ENCODE data around the gene GOSR1.
"Not testable (repeated sequence)": the region's sequence is repeated elsewhere in the genome, so short reads cannot be mapped to it uniquely, and the experiment has no call there.

Gene GOSR1

DNA sequence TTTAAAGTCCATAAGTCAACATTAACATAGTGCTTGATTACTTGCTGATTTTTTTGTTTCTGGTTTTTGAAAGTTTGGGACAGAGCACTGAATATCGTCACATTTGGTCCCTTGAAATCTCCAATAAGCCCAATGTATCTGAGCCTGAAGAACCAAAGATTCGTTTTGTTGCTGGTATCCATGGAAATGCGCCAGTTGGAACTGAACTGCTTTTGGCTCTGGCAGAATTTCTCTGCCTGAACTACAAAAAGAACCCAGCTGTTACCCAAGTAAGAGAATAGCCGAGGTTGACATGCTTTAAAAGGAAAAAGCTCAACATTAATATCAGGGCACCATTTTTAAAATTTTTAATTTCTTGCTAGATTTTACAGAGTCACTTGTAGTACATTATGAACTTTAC, 27.7 kb upstream of the GOSR1 start:
- in situ Hi-C loops (cut with MboI; ENCODE audit: low pct_unique_long_range_greater_than_20kb, low sequenced_read_pairs, unreplicated experiment) = no loop called here
- no peak for DNase-seq (ENCODE audit: low spot score)
- TF ChIP-seq, protein P1, sequence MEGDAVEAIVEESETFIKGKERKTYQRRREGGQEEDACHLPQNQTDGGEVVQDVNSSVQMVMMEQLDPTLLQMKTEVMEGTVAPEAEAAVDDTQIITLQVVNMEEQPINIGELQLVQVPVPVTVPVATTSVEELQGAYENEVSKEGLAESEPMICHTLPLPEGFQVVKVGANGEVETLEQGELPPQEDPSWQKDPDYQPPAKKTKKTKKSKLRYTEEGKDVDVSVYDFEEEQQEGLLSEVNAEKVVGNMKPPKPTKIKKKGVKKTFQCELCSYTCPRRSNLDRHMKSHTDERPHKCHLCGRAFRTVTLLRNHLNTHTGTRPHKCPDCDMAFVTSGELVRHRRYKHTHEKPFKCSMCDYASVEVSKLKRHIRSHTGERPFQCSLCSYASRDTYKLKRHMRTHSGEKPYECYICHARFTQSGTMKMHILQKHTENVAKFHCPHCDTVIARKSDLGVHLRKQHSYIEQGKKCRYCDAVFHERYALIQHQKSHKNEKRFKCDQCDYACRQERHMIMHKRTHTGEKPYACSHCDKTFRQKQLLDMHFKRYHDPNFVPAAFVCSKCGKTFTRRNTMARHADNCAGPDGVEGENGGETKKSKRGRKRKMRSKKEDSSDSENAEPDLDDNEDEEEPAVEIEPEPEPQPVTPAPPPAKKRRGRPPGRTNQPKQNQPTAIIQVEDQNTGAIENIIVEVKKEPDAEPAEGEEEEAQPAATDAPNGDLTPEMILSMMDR (IDR thresholded peaks at IDR 0.05; ENCODE audit: extremely low read depth, insufficient read depth, missing control alignments) = no peak

DNA sequence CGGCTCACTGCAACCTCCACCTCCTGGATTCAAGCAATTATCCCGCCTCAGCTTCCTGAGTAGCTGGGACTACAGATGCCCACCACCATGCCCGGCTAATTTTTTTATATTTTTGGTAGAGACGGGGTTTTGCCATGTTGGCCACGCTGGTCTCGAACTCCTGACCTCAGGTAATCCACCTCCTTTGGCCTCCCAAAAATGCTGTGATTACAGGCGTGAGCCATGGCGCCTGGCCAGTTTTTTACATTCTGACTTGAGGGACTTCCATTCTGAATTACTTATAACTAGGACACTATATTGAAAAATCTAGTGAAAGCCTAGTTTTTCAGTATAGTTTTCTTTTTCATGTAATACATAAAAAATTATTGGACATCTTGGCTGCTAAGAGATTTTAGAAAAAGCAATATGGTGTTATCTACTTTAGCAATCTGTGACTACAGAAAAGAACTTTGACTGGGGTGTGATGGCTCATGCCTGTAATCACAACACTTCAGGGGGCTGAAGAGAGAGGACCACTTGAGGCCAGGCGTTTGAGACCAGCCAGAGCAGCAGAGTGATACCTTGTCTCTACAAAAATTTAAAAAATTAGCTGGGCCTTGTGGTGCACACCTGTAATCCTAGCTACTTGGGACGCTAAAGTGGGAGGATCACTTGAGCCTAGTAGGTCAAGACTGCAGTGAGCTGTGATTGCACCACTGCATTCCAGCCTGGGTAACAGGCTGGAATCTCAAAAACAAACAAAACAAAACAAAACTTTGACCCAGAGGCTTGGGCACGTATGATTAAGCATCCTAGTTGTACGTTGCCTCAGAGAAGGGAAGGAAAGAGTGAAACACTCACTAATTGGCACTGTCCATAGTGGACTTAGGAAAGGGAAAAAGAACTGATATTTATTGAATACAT, 26.8 kb upstream of the GOSR1 start:
- TF ChIP-seq, protein P1 (IDR thresholded peaks at IDR 0.05; ENCODE audit: extremely low read depth, insufficient read depth, missing control alignments) = no peak
- in situ Hi-C loops (cut with MboI; ENCODE audit: low pct_unique_long_range_greater_than_20kb, low sequenced_read_pairs, unreplicated experiment) = no loop called here
- no peak for DNase-seq (ENCODE audit: low spot score)

DNA sequence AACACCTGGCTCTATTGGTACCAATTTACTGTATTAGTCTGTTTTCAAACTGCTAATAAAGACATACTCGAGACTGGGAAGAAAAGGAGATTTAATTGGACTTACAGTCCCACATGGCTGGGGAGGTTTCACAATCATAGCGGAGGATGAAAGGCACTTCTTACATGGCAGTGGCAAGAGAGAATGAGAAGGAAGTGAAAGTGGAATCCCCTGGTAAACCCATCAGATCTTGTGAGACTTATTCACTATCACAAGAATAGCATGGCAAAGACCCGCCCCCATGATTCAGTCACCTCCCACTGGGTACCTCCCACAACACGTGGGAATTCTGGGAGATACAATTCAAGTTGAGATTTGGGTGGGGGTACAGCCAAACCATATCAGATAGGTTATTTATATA, 22.6 kb upstream of the GOSR1 start:
- TF ChIP-seq, protein P1 (IDR thresholded peaks at IDR 0.05; ENCODE audit: extremely low read depth, insufficient read depth, missing control alignments) = no peak
- no peak for DNase-seq (ENCODE audit: low spot score)
- in situ Hi-C loops (cut with MboI; ENCODE audit: low pct_unique_long_range_greater_than_20kb, low sequenced_read_pairs, unreplicated experiment) = no loop called here

DNA sequence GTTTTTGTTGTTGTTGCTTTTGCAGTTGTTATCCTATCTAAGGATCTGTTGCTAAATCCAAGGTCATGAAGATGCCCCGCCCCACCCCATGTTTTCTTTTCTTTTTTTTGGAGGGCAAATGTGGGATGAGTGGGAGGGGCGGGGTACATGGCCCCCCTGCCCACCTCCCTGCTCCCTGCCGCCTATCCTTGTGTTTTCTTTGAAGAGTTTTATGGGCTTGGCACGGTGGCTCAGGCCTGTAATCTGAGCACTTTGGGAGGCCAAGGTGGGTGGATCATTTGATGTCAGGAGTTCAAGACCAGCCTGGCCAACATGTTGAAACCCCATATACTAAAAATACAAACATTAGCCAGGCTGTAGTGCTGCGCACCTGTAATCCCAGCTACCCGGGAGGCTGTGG, 18.8 kb upstream of the GOSR1 start:
- in situ Hi-C loops (cut with MboI; ENCODE audit: low pct_unique_long_range_greater_than_20kb, low sequenced_read_pairs, unreplicated experiment) = no loop called here
- TF ChIP-seq, protein P1 (IDR thresholded peaks at IDR 0.05; ENCODE audit: extremely low read depth, insufficient read depth, missing control alignments) = no peak
- DNase-seq (ENCODE audit: low spot score) = no peak

DNA sequence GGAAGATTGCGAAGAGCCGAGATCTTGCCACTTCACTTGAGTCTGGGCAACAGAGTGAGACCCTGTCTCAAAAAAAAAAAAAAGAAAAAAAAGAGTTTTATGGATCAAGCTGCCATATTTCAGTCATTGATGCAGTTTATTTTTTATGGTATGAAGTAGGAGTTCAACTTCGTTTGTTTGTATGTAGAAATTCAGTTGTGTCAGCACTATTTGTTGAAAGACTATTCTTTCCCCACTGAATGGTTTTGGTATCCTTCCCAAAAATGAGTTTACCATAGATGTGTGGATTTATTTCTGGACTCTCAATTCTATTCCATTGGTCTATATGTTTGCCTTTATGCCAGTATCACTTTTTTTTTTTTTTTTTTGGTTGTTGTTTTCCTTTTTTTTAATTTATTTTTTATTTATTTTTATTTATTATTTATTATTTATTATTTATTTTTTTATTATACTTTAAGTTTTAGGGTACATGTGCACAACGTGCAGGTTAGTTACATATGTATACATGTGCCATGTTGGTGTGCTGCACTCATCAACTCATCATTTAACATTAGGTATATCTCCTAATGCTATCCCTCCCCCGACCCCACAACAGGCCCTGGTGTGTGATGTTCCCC, 18.3 kb upstream of the GOSR1 start:
- DNase-seq (ENCODE audit: low spot score); in situ Hi-C loops (cut with MboI; ENCODE audit: low pct_unique_long_range_greater_than_20kb, low sequenced_read_pairs, unreplicated experiment): not testable (repeated sequence)

DNA sequence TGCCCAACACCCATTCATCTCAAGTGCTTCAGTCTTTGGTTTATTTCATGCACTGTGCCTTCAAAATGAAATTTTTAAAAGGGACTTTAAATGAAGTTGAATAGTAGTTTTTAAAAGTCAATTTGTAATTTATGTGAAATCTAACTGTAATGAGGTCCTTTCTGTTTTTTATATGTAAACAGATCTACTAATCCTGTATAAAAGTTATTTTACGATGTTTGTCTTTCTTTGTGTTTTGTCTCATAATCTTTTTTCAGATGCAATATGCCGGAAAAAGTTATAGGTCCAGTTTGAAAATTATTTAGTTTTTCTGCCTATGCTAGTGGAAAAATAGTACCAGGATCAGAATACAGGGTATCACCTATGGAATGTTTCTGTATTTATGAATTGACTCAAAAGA, 8.7 kb upstream of the GOSR1 start:
- no peak for DNase-seq (ENCODE audit: low spot score)
- TF ChIP-seq, protein P1 (IDR thresholded peaks at IDR 0.05; ENCODE audit: extremely low read depth, insufficient read depth, missing control alignments) = no peak
- in situ Hi-C loops (cut with MboI; ENCODE audit: low pct_unique_long_range_greater_than_20kb, low sequenced_read_pairs, unreplicated experiment) = no loop called here

DNA sequence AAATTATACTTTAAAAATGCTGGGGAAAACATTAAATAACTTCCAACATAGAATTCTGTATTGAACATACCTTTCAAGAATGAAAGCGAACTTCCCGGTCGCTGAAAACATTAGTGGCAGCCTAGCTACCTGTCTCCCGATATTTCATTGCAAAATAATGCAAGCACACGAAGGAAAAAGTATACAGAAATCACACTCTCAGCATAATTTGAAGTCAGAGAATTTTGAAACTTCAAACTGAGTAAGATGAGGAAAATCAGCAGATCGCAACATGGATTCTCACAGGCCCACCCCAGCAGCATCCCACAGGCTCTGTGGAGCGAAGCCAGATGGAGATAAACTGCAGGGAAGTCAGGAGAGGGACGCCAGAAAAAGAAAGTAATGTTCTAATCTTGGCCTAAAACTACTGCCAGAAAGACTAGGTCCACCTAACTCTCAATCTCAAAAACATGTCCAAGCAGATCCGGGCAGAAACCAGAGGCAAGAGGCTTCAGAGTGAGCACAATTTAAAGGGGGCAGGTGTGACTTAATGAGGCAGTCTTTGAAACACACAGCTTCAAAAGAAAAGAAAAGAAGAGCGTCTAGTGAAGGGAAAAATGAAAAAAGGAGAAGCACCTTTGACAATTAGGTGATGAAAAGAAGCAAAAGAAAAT, 4.8 kb upstream of the GOSR1 start:
- DNase-seq (ENCODE audit: low spot score) = no peak
- in situ Hi-C loops (cut with MboI; ENCODE audit: low pct_unique_long_range_greater_than_20kb, low sequenced_read_pairs, unreplicated experiment) = no loop called here
- TF ChIP-seq, protein P1 (IDR thresholded peaks at IDR 0.05; ENCODE audit: extremely low read depth, insufficient read depth, missing control alignments) = no peak

Data from GM13977 (cell line).